MM.1S (cell line): Measurements from ENCODE around the gene ZBTB17.

Experiments used
- CTCF ChIP-seq: fragments of 300-600 bp; sonication (generic); IDR thresholded peaks from 2 replicates; pipeline ENCODE4 v1.5.1; 2016; ENCODE audit warnings: antibody characterized with exemption, low read length, mixed read lengths
- EZH2 ChIP-seq: fragments of 300-600 bp; sonication (generic); optimal IDR thresholded peaks from 2 replicates; pipeline ENCODE3; 2017; ENCODE audit warnings: low read depth, mild to moderate bottlenecking, antibody characterized with exemption, low read length, mixed read lengths
- EZH2phosphoT487 ChIP-seq: fragments of 300-600 bp; sonication (generic); IDR thresholded peaks from 2 replicates; pipeline ENCODE4 v1.6.1; 2018; ENCODE audit warnings: antibody characterized with exemption, low read length

- TF ChIP-seq CTCF = no peak
- TF ChIP-seq EZH2 = no peak
- no peak for TF ChIP-seq EZH2phosphoT487
These were observed 36.8 kb upstream of the ZBTB17 start for GRCh38 chr1:16012590-16013219.
